Hepatocyte (in vitro differentiated cells): ENCODE results near the gene FAM216A. TPM values are rescaled to one million over a fixed set of nuclear protein-coding genes. Genes with fewer than 3 reads are reported as not detected.

ENCODE experiments used
- DNase-seq: peaks from one replicate; pipeline ENCODE4 v3.0.0-alpha.2; 2016; ENCODE audit warnings: low spot score
- H2AFZ ChIP-seq: fragments of 200-600 bp; sonication (generic); 2 replicates; pipeline ENCODE4 v1.6.0; 2016; ENCODE audit warnings: antibody characterized with exemption, mild to moderate bottlenecking
- H3K27ac ChIP-seq: fragments of 200-600 bp; sonication (generic); 2 replicates; pipeline ENCODE4 v1.5.1; 2016; ENCODE audit warnings: mild to moderate bottlenecking
- H3K27me3 ChIP-seq: fragments of 200-600 bp; sonication (generic); 2 replicates; pipeline ENCODE4 v1.6.1; 2016
- H3K36me3 ChIP-seq: fragments of 200-600 bp; sonication (generic); replicated peaks from 2 replicates; pipeline ENCODE4 v1.5.1; 2016; ENCODE audit warnings: low read depth; ENCODE audit not compliant: insufficient read depth
- H3K4me1 ChIP-seq: fragments of 200-600 bp; sonication (generic); 2 replicates; pipeline ENCODE4 v1.5.1; 2016; ENCODE audit warnings: mild to moderate bottlenecking, moderate library complexity; ENCODE audit not compliant: insufficient read depth
- H3K4me2 ChIP-seq: fragments of 200-600 bp; sonication (generic); 2 replicates; pipeline ENCODE4 v1.6.0; 2016
- H3K4me3 ChIP-seq: fragments of 200-600 bp; sonication (generic); 2 replicates; pipeline ENCODE4 v1.5.1; 2016; ENCODE audit warnings: mild to moderate bottlenecking
- H3K79me2 ChIP-seq: fragments of 200-600 bp; sonication (generic); 2 replicates; pipeline ENCODE4 v1.6.0; 2017; ENCODE audit warnings: mild to moderate bottlenecking
- H3K9me2 ChIP-seq: fragments of 200-600 bp; sonication (generic); replicated peaks from 2 replicates; pipeline ENCODE4 v1.6.0; 2017; ENCODE audit warnings: mild to moderate bottlenecking; ENCODE audit not compliant: insufficient read depth
- H3K9me3 ChIP-seq: fragments of 200-600 bp; sonication (generic); 2 replicates; pipeline ENCODE4 v1.5.1; 2016; ENCODE audit warnings: low read depth, mild to moderate bottlenecking
- H4K20me1 ChIP-seq: fragments of 200-600 bp; sonication (generic); 2 replicates; pipeline ENCODE4 v1.6.0; 2016; ENCODE audit warnings: mild to moderate bottlenecking; ENCODE audit not compliant: insufficient read depth, poor library complexity, severe bottlenecking
- EZH2 ChIP-seq: fragments of 200-600 bp; sonication (generic); IDR thresholded peaks from 2 replicates; pipeline ENCODE4 v1.6.1; 2016; ENCODE audit warnings: antibody characterized with exemption, mild to moderate bottlenecking, borderline replicate concordance
- EZH2phosphoT487 ChIP-seq: fragments of 200-600 bp; sonication (generic); IDR thresholded peaks from one replicate; pipeline ENCODE4 v1.6.1; 2018; ENCODE audit warnings: antibody characterized with exemption, mild to moderate bottlenecking, low read depth, moderate library complexity; ENCODE audit not compliant: unreplicated experiment, severe bottlenecking
- WGBS: methylation state at CpG from one replicate; pipeline ENCODE4 v1.1.6; 2016; ENCODE audit warnings: low lambda C conversion rate; ENCODE audit errors: missing lambda C conversion rate; 5-methylcytosine and 5-hydroxymethylcytosine counted together
- polyA plus RNA-seq: library from polyadenylated mRNA; unstranded; fragments of >200 nt; fragmentation: Nextera tagmentation; extraction: Ambion mirVana; gene quantifications from 2 replicates; pipeline ENCODE4 v1.2.1, GENCODE V29; 2016
- total RNA-seq: library from RNA; depleted of rRNA; stranded (reverse); fragments of >200 nt; gene quantifications from 2 replicates; pipeline ENCODE4 v1.2.3, GENCODE V29; 2014
- TF ChIP-seq, protein P1 (sequence below): fragments of 200-600 bp; sonication (generic); IDR thresholded peaks from 2 replicates; pipeline ENCODE4 v1.5.1; 2016; ENCODE audit warnings: antibody characterized with exemption, mild to moderate bottlenecking; ENCODE audit not compliant: poor library complexity

Gene FAM216A
- total and polyA plus RNA-seq, 2 experiments from 2014 or later, result 8.3 to 8.4 TPM

DNA sequence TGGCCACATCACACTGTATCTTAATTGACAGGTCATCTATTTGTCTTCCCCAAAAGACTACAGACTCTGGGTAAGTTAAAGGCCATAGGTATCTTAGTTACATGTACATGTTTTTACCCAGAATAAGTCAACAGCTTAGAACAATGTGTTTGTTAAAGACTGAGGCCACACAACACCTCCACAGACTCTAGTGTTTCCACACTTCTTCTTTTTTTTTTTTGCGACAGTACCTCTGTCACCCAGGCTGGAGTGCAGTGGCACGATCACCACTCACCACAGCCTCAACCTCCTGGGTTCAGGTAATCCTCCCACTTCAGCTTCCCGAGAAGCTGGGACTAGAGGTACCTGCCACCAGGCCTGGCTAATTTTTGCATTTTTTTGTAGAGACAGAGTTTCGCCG lies 1.9 kb upstream of the FAM216A start:
- Histone ChIP-seq H4K20me1 (no peaks in the 10 kb centered on the region), H3K4me1 (peaks cover 15% of the 10 kb centered on the region), H3K79me2 (peaks cover 26% of the 10 kb centered on the region), H3K4me3 (no peak overlapping the region), H2AFZ (no peak overlapping the region), H3K27ac (no peak overlapping the region), H3K4me2 (peak overlapping the region; percentile 79), H3K9me3 (no peaks in the 10 kb centered on the region), H3K36me3 (no peaks in the 10 kb centered on the region), H3K27me3 (no peaks in the 10 kb centered on the region), H3K9me2 (no peaks in the 10 kb centered on the region)
- TF ChIP-seq EZH2, result no peak
- TF ChIP-seq, protein P1, sequence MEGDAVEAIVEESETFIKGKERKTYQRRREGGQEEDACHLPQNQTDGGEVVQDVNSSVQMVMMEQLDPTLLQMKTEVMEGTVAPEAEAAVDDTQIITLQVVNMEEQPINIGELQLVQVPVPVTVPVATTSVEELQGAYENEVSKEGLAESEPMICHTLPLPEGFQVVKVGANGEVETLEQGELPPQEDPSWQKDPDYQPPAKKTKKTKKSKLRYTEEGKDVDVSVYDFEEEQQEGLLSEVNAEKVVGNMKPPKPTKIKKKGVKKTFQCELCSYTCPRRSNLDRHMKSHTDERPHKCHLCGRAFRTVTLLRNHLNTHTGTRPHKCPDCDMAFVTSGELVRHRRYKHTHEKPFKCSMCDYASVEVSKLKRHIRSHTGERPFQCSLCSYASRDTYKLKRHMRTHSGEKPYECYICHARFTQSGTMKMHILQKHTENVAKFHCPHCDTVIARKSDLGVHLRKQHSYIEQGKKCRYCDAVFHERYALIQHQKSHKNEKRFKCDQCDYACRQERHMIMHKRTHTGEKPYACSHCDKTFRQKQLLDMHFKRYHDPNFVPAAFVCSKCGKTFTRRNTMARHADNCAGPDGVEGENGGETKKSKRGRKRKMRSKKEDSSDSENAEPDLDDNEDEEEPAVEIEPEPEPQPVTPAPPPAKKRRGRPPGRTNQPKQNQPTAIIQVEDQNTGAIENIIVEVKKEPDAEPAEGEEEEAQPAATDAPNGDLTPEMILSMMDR, result no peak
- no peak for TF ChIP-seq EZH2phosphoT487
- no peak for DNase-seq
- 80% methylated on average over 5 of the region's 5 CpGs for WGBS

- TF ChIP-seq, protein P1, result no peak
- TF ChIP-seq EZH2 (no peak), EZH2phosphoT487 (no peak)
- H3K36me3 ChIP-seq, result no peaks in the 10 kb centered on the region
These were observed 815 bp upstream of the FAM216A start for GRCh38 chr12:110467847-110468213.

GRCh38 chr12:110475426-110475825 lies 6.8 kb downstream of the FAM216A start:
- DNase-seq, result no peak
- Histone ChIP-seq H3K4me1 (no peaks in the 10 kb centered on the region), H3K36me3 (no peaks in the 10 kb centered on the region), H3K4me3 (no peak overlapping the region), H3K27ac (no peak overlapping the region), H4K20me1 (no peaks in the 10 kb centered on the region), H3K79me2 (no peaks in the 10 kb centered on the region), H3K27me3 (no peaks in the 10 kb centered on the region), H3K4me2 (no peak overlapping the region), H2AFZ (no peak overlapping the region), H3K9me3 (no peaks in the 10 kb centered on the region), H3K9me2 (no peaks in the 10 kb centered on the region)
- TF ChIP-seq, protein P1, result no peak
- TF ChIP-seq EZH2phosphoT487 (no peak), EZH2 (no peak)
- WGBS, result 94% methylated on average over 7 of the region's 7 CpGs

More at GRCh38 chr12:110467847-110468213, 815 bp upstream of the FAM216A start:
- H3K9me2 ChIP-seq, result no peaks in the 10 kb centered on the region
- WGBS, result 2% methylated on average over 15 of the region's 15 CpGs
- H3K9me3 ChIP-seq, result no peaks in the 10 kb centered on the region
- peak overlapping the region; percentile 47 for H3K4me3 ChIP-seq
- H2AFZ ChIP-seq, result peak overlapping the region; percentile 70
- H3K79me2 ChIP-seq, result peaks cover 26% of the 10 kb centered on the region
- H3K27ac ChIP-seq, result peak overlapping the region; percentile 61
- peaks cover 15% of the 10 kb centered on the region for H3K4me1 ChIP-seq
- peak overlapping the region; percentile 79 for H3K4me2 ChIP-seq
- DNase-seq, result no peak
- H3K27me3 ChIP-seq, result no peaks in the 10 kb centered on the region
- H4K20me1 ChIP-seq, result no peaks in the 10 kb centered on the region
